WERI-Rb-1 (cell line): ENCODE data around the gene COL8A1.
A peak's percentile ranks its signal among the peaks of the same experiment; 100 is the strongest.

Experiments
- DNase-seq: peaks from one replicate; pipeline ENCODE4 v3.0.0-alpha.2; 2020
- H3K27ac ChIP-seq: fragments of 250-450 bp; sonication (Bioruptor Pico); 2 replicates; pipeline ENCODE4 v1.5.1; 2020; ENCODE audit warnings: mild to moderate bottlenecking, moderate library complexity
- H3K27me3 ChIP-seq: fragments of 250-450 bp; sonication (Bioruptor Pico); 2 replicates; pipeline ENCODE4 v1.5.1; 2021; ENCODE audit warnings: mild to moderate bottlenecking, low read depth, moderate library complexity; ENCODE audit not compliant: insufficient read depth, severe bottlenecking
- H3K36me3 ChIP-seq: fragments of 250-450 bp; sonication (Bioruptor Pico); 2 replicates; pipeline ENCODE4 v1.5.1; 2020; ENCODE audit warnings: mild to moderate bottlenecking, moderate library complexity
- H3K4me3 ChIP-seq: 2 replicates; pipeline ENCODE4 v1.5.1; 2011; ENCODE audit warnings: low read depth, mild to moderate bottlenecking, control low read depth, low read length
- H3K9me3 ChIP-seq: fragments of 250-450 bp; sonication (Bioruptor Pico); 2 replicates; pipeline ENCODE4 v1.5.1; 2021; ENCODE audit warnings: mild to moderate bottlenecking, moderate library complexity; ENCODE audit not compliant: severe bottlenecking
- CTCF ChIP-seq: IDR thresholded peaks from 2 replicates; pipeline ENCODE4 v1.5.1; 2011; ENCODE audit warnings: low read depth, mild to moderate bottlenecking, control low read depth, inconsistent platforms, low read length

Gene COL8A1

DNA sequence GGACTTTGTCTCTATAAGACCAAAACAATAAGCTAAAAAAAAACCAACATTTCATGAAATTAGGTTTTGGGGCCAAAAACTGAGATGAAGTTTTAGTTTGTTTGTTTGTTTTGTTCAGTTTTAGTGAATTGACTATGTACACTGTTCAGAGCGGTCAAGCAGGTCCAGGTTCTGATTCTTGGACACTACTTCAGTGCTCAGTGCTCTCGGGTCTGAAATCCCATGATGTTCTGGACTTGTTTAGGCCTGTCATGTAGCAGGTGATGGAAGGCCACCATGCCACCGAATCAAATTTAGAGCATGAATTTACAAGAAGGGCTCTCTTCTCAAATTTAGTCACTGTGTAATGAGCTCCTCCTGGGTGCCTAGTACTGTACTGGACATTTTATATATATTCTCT is 45.5 kb downstream of the COL8A1 start:
- no peak for DNase-seq
- Histone ChIP-seq H3K9me3 (no peaks in the 10 kb centered on the region), H3K4me3 (no peak overlapping the region), H3K36me3 (no peaks in the 10 kb centered on the region), H3K27ac (no peak overlapping the region), H3K27me3 (no peaks in the 10 kb centered on the region)
- no peak for TF ChIP-seq CTCF

- H3K27me3 ChIP-seq: no peaks in the 10 kb centered on the region
- DNase-seq: no peak
- no peaks in the 10 kb centered on the region for H3K36me3 ChIP-seq
- no peaks in the 10 kb centered on the region for H3K9me3 ChIP-seq
- no peak overlapping the region for H3K4me3 ChIP-seq
- TF ChIP-seq CTCF: no peak
- no peak overlapping the region for H3K27ac ChIP-seq
Measured at GRCh38 chr3:99684644-99685043, 46.2 kb downstream of the COL8A1 start.

DNA sequence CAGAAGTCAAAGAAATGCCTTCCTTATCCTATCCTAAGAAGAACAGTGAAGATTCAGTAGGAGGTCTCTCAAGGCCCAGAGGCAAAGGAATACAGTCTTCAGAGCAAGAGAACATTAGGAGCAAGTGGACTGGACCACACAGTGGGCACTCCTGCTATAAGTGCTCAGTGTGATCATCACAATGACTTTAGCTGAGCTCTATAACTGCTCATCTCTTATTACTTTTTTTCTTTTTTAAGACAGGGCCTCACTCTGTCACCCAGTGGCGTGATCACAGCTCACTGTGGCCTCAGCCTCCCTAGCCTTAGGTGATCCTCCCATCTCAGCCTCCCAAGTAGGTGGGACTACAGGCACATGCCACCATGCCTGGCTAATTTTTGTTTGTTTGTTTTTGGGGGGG is 48.1 kb downstream of the COL8A1 start:
- no peak for TF ChIP-seq CTCF

DNA sequence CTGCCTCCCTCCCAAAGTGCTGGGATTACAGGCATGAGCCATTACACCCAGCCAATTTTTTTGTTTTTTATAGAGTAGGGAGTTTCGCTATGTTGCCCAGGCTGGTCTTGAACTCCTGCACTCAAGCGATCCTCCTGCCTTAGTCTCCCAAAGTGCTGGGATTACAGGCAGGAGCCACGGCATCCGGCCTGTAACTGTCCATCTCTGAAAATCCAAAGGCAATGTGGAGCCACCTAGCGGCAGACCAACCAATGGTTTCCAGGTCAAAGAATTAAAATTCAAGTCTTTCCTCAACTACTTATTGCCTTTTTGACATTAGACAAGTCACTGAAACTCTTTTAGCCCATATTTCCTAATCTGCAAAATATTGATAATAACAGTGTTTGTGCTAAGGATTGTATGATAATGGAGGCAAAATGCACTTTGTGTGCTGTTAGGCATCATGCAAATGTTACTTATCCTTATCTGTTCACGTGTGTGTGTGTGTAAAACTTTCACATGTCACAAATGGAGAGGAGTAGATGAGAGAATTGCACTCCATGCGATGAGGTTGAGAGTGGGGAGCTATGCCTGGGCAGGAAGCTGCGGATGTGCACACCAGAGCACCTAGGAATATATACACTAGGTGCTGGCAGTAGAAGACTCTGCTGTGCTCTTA is 48.7 kb downstream of the COL8A1 start:
- peak; percentile 65 for TF ChIP-seq CTCF
- Histone ChIP-seq H3K4me3 (no peak overlapping the region), H3K27me3 (no peaks in the 10 kb centered on the region), H3K36me3 (no peaks in the 10 kb centered on the region), H3K9me3 (no peaks in the 10 kb centered on the region), H3K27ac (no peak overlapping the region)
- DNase-seq: peak; percentile 72

More for the DNA sequence above, 48.1 kb downstream of the COL8A1 start:
- Histone ChIP-seq H3K36me3 (no peaks in the 10 kb centered on the region), H3K27me3 (no peaks in the 10 kb centered on the region), H3K9me3 (no peaks in the 10 kb centered on the region), H3K27ac (no peak overlapping the region), H3K4me3 (no peak overlapping the region)
- no peak for DNase-seq

DNA sequence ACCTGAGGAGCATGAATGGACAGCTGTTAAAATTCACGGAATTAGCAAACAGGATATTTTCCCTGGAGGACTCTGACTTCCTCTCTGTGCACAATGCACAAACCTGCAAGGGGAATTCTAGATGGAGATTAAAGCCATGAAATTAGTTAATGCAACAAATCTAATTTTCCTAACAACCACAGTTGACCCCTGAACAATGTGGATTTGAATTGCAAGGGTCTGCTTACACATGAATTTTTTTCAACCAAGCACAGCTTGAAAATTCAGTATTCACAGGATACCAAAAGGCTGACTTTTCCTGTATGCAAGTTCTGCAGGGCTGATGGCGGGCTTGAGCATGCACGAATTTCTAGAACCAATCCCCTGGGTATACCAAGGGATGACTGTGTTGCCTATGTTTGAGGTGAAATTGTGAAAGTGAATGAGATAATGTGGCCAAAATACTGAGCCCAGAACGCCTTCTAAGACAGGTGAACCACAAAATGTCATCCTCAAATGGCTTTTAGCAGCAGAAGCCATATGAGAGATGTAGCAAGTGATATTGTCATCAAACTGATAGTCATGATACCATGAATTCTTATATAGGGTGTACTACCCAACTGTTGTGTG is 52.5 kb downstream of the COL8A1 start:
- Histone ChIP-seq H3K4me3 (no peak overlapping the region), H3K9me3 (no peaks in the 10 kb centered on the region), H3K27ac (no peak overlapping the region), H3K36me3 (no peaks in the 10 kb centered on the region), H3K27me3 (no peaks in the 10 kb centered on the region)
- DNase-seq: no peak
- TF ChIP-seq CTCF: no peak

GRCh38 chr3:99693636-99694035 is 55.2 kb downstream of the COL8A1 start:
- Histone ChIP-seq H3K27ac (no peak overlapping the region), H3K27me3 (no peaks in the 10 kb centered on the region), H3K36me3 (no peaks in the 10 kb centered on the region), H3K9me3 (peaks cover 2% of the 10 kb centered on the region), H3K4me3 (no peak overlapping the region)
- TF ChIP-seq CTCF: no peak
- no peak for DNase-seq
